Parathyroid adenoma (tissue), 2 donors: ENCODE data around the gene GPC3.

Experiments used
- H2AFZ ChIP-seq: fragments of 300-600 bp; sonication (generic); one replicate; pipeline ENCODE4 v1.7.0; 2017; ENCODE audit warnings: antibody characterized with exemption, mild to moderate bottlenecking
- H3K27ac ChIP-seq: fragments of 300-600 bp; sonication (generic); one replicate; pipeline ENCODE4 v1.7.0; 2017
- H3K27me3 ChIP-seq: fragments of 300-600 bp; sonication (generic); one replicate; pipeline ENCODE4 v1.7.0; 2017; ENCODE audit warnings: low read length; ENCODE audit not compliant: control insufficient read depth, insufficient read depth
- H3K36me3 ChIP-seq: fragments of 300-600 bp; sonication (generic); one replicate; pipeline ENCODE4 v1.7.0; 2017; ENCODE audit warnings: low read length; ENCODE audit not compliant: control insufficient read depth, insufficient read depth
- H3K4me1 ChIP-seq: fragments of 300-600 bp; sonication (generic); one replicate; pipeline ENCODE4 v1.7.0; 2017; ENCODE audit warnings: control low read depth
- H3K4me2 ChIP-seq: fragments of 300-600 bp; sonication (generic); one replicate; pipeline ENCODE4 v1.7.0; 2017; ENCODE audit warnings: low read length
- H3K4me3 ChIP-seq: fragments of 300-600 bp; sonication (generic); one replicate; pipeline ENCODE4 v1.7.0; 2017; ENCODE audit warnings: low read depth, low read length
- H3K79me2 ChIP-seq: fragments of 300-600 bp; sonication (generic); one replicate; pipeline ENCODE4 v1.7.0; 2017; ENCODE audit warnings: control low read depth
- H3K9ac ChIP-seq: fragments of 300-600 bp; sonication (generic); one replicate; pipeline ENCODE4 v1.7.0; 2017; ENCODE audit warnings: mild to moderate bottlenecking
- H3K9me3 ChIP-seq: fragments of 300-600 bp; sonication (generic); one replicate; pipeline ENCODE4 v1.7.0; 2017; ENCODE audit warnings: low read length; ENCODE audit not compliant: control insufficient read depth
- CTCF ChIP-seq: fragments of 300-600 bp; sonication (generic); IDR thresholded peaks from one replicate; pipeline ENCODE4 v1.7.0; 2017; ENCODE audit warnings: antibody characterized with exemption, mild to moderate bottlenecking
- donor health status: primary hyperparathyroidism.

The GPC3 gene

DNA sequence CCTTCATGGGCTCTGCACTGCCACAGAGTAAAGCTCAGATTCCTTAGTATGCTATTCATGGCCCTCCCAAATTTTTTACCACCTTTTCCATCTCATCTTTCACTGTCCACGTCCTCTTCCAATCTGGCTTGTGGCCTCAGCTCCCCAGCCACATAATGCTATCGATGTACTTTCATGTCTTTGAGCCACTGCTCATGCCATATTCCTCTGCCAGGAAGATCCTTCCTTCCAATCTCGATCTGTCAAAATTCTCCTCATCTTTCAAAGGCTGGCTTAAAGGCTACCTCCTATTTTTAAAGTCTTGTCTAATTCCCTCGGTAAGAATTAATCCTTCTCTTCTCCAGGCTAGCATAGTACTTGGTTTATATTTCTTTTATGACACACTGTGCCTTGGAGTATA is 336.8 kb downstream of the GPC3 start:
- H3K9ac ChIP-seq, result no peak overlapping the region
- TF ChIP-seq CTCF, result no peak
- no peaks in the 10 kb centered on the region for H3K79me2 ChIP-seq
- H3K27ac ChIP-seq, result no peak overlapping the region
- no peaks in the 10 kb centered on the region for H3K9me3 ChIP-seq
- no peak overlapping the region for H3K4me2 ChIP-seq
- no peak overlapping the region for H2AFZ ChIP-seq
- no peaks in the 10 kb centered on the region for H3K4me1 ChIP-seq
- no peaks in the 10 kb centered on the region for H3K36me3 ChIP-seq
- H3K4me3 ChIP-seq, result no peak overlapping the region
- no peaks in the 10 kb centered on the region for H3K27me3 ChIP-seq

- no peaks in the 10 kb centered on the region for H3K9me3 ChIP-seq
- no peaks in the 10 kb centered on the region for H3K36me3 ChIP-seq
- H3K4me1 ChIP-seq, result no peaks in the 10 kb centered on the region
- no peak overlapping the region for H3K4me3 ChIP-seq
- H3K9ac ChIP-seq, result no peak overlapping the region
- no peak overlapping the region for H3K27ac ChIP-seq
- H2AFZ ChIP-seq, result no peak overlapping the region
- no peaks in the 10 kb centered on the region for H3K79me2 ChIP-seq
- no peaks in the 10 kb centered on the region for H3K27me3 ChIP-seq
- no peak for TF ChIP-seq CTCF
- no peak overlapping the region for H3K4me2 ChIP-seq
These were observed 338.7 kb downstream of the GPC3 start for GRCh38 chrX:133646719-133647116.

GRCh38 chrX:133645977-133646718 is 339.2 kb downstream of the GPC3 start:
- no peak overlapping the region for H3K27ac ChIP-seq
- no peak overlapping the region for H3K4me3 ChIP-seq
- TF ChIP-seq CTCF, result no peak
- H2AFZ ChIP-seq, result no peak overlapping the region
- H3K4me2 ChIP-seq, result no peak overlapping the region
- H3K9me3 ChIP-seq, result no peaks in the 10 kb centered on the region
- H3K36me3 ChIP-seq, result no peaks in the 10 kb centered on the region
- H3K27me3 ChIP-seq, result no peaks in the 10 kb centered on the region
- no peaks in the 10 kb centered on the region for H3K79me2 ChIP-seq
- H3K9ac ChIP-seq, result no peak overlapping the region
- H3K4me1 ChIP-seq, result no peaks in the 10 kb centered on the region

- no peak overlapping the region for H2AFZ ChIP-seq
- no peaks in the 10 kb centered on the region for H3K4me1 ChIP-seq
- no peaks in the 10 kb centered on the region for H3K27me3 ChIP-seq
- no peaks in the 10 kb centered on the region for H3K79me2 ChIP-seq
- H3K9me3 ChIP-seq, result no peaks in the 10 kb centered on the region
- no peak overlapping the region for H3K4me3 ChIP-seq
- no peaks in the 10 kb centered on the region for H3K36me3 ChIP-seq
- H3K4me2 ChIP-seq, result no peak overlapping the region
- TF ChIP-seq CTCF, result no peak
- H3K27ac ChIP-seq, result no peak overlapping the region
- no peak overlapping the region for H3K9ac ChIP-seq
These were observed 340.1 kb downstream of the GPC3 start for GRCh38 chrX:133645256-133645655.
